Epidermal melanocyte (primary cell): ENCODE measurements around the gene FAM171A1.
"Not testable (repeated sequence)": the region's sequence is repeated elsewhere in the genome, so short reads cannot be mapped to it uniquely, and the experiment has no call there.

Experiments
- DNase-seq: peaks from one replicate; pipeline ENCODE4 v3.0.0; 2011; ENCODE audit warnings: low spot score; ENCODE audit not compliant: insufficient read length

FAM171A1 gene

GRCh38 chr10:15344876-15345285, 26.2 kb downstream of the FAM171A1 start:
- no peak for DNase-seq

GRCh38 chr10:15344256-15344875, 26.7 kb downstream of the FAM171A1 start:
- DNase-seq: no peak

GRCh38 chr10:15342970-15343369, 28.1 kb downstream of the FAM171A1 start:
- no peak for DNase-seq

GRCh38 chr10:15341502-15342128, 29.5 kb downstream of the FAM171A1 start:
- DNase-seq: no peak

GRCh38 chr10:15339892-15340291, 31.2 kb downstream of the FAM171A1 start:
- DNase-seq: no peak

GRCh38 chr10:15337441-15337923, 33.6 kb downstream of the FAM171A1 start:
- not testable (repeated sequence) for DNase-seq

- no peak for DNase-seq
Measured at GRCh38 chr10:15336211-15336610, 34.9 kb downstream of the FAM171A1 start.

GRCh38 chr10:15335508-15335907, 35.6 kb downstream of the FAM171A1 start:
- no peak for DNase-seq

GRCh38 chr10:15334650-15335323, 36.3 kb downstream of the FAM171A1 start:
- DNase-seq: no peak

- no peak for DNase-seq
Measured at GRCh38 chr10:15333909-15334649, 37.0 kb downstream of the FAM171A1 start.

GRCh38 chr10:15333181-15333580, 37.9 kb downstream of the FAM171A1 start:
- not testable (repeated sequence) for DNase-seq

- no peak for DNase-seq
Measured at GRCh38 chr10:15331461-15331860, 39.6 kb downstream of the FAM171A1 start.

GRCh38 chr10:15329437-15329836, 41.7 kb downstream of the FAM171A1 start:
- DNase-seq: no peak

- no peak for DNase-seq
Measured at GRCh38 chr10:15325944-15326284, 45.2 kb downstream of the FAM171A1 start.

GRCh38 chr10:15325243-15325943, 45.7 kb downstream of the FAM171A1 start:
- no peak for DNase-seq

- DNase-seq: no peak
Measured at GRCh38 chr10:15324611-15325010, 46.5 kb downstream of the FAM171A1 start.

GRCh38 chr10:15324113-15324512, 47.0 kb downstream of the FAM171A1 start:
- no peak for DNase-seq

- DNase-seq: no peak
Measured at GRCh38 chr10:15322356-15322755, 48.7 kb downstream of the FAM171A1 start.

- no peak for DNase-seq
Measured at GRCh38 chr10:15321431-15322341, 49.4 kb downstream of the FAM171A1 start.

- DNase-seq: no peak
Measured at GRCh38 chr10:15320522-15321203, 50.4 kb downstream of the FAM171A1 start.
